Vagina (tissue), 2 donors: ENCODE results near the gene CCDC102A. TPM values are rescaled to one million over a fixed set of nuclear protein-coding genes. Genes with fewer than 3 reads are reported as not detected.

Experiments
- DNase-seq, 2 donors: peaks; one replicate each; pipeline ENCODE4 v3.0.0-alpha.2; 2017; ENCODE audit errors: extremely low spot score in 2 of 2
- H3K27ac ChIP-seq: fragments of 200-600 bp; sonication (generic); one replicate; pipeline ENCODE4 v1.5.1; 2019
- H3K27me3 ChIP-seq: fragments of 200-600 bp; sonication (generic); one replicate; pipeline ENCODE4 v1.5.1; 2019
- H3K36me3 ChIP-seq, 2 donors: fragments of 200-600 bp; sonication (generic); one replicate each; pipeline ENCODE4 v1.5.1; 2017 to 2019
- H3K4me1 ChIP-seq: fragments of 200-600 bp; sonication (generic); one replicate; pipeline ENCODE4 v1.5.1; 2019
- H3K4me3 ChIP-seq, 2 donors: fragments of 200-600 bp; sonication (generic); 1 replicate in 1 of 2; 2 replicates in 1 of 2; pipeline ENCODE4 v1.5.1; 2016 to 2019
- H3K9me3 ChIP-seq: fragments of 200-600 bp; sonication (generic); one replicate; pipeline ENCODE4 v1.5.1; 2019
- POLR2A ChIP-seq, 2 donors: fragments of 450-650 bp; IDR thresholded peaks; one replicate each; pipeline ENCODE4 v1.6.1; 2017; ENCODE audit warnings: antibody characterized with exemption in 2 of 2, mild to moderate bottlenecking in 2 of 2, moderate library complexity in 2 of 2
- POLR2AphosphoS5 ChIP-seq, 2 donors: sonication (generic); formaldehyde crosslinking; IDR thresholded peaks; one replicate each; pipeline ENCODE4 v1.9.0; 2017; ENCODE audit warnings: antibody characterized with exemption in 2 of 2, mild to moderate bottlenecking in 2 of 2, low read depth in 1 of 2; ENCODE audit not compliant: insufficient read depth in 1 of 2
- intact Hi-C: fragments of 100-400 bp; cut with DNase I; formaldehyde crosslinking; loops from one replicate; pipeline ENCODE4 v1.15.1; 2023
- total RNA-seq: library from RNA; depleted of rRNA; stranded (reverse); fragments of >200 nt; gene quantifications from one replicate; pipeline ENCODE4 v1.2.3, GENCODE V29; 2016
- TF ChIP-seq, protein P1 (sequence below), 3 experiments: fragments of 450-650 bp in 2 of 3; fragments of 200-600 bp in 1 of 3; sonication (generic) in 1 of 3; IDR thresholded peaks; one replicate each; pipeline ENCODE4 v1.5.1; 2017 to 2019; ENCODE audit warnings: antibody characterized with exemption in 3 of 3, mild to moderate bottlenecking in 2 of 3, moderate library complexity in 2 of 3

CCDC102A gene
- total RNA-seq, 1 donor from 2014 or later = 22.1 TPM

DNA sequence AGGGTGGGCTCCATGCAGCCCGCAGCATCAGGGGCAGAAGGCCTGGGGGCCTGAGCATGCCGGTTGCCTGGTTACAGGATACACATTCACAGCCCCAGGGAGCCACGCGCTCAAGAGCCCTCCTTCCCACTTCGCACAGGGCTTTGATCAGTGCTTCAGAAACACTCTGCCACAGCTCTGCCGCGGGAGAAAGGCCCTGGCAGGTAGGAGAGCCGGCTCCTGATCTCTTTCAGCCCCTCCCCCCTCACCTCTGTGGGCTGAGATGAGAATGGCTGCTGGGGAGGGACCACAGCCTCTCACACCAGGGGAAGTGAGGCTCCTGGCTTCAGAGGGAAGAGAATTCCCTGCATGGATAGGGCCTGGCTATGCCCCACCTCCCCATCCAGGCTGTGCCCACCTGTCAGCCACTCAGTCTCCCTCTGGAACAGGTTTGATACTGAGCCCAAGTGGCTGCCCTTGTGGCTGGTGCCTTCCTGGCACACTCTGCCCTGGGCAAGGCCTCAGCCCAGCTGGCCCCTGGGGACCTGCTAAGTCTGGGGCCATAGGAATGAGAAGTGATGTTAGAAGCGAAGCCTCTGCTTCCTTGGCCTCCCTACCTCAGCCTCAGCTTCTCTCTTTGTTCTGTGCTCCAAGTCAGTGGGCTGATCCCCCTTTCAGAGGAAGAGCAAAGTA, 58.7 kb downstream of the CCDC102A start:
- Histone ChIP-seq H3K27ac (no peak overlapping the region), H3K4me3 (no peak overlapping the region), H3K9me3 (no peaks in the 10 kb centered on the region), H3K27me3 (no peaks in the 10 kb centered on the region), H3K4me1 (peaks cover 56% of the 10 kb centered on the region), H3K36me3 (peaks cover 0 to 11% of the 10 kb centered on the region in 2 donors)
- DNase-seq = no peak
- intact Hi-C loops = no loop called here
- TF ChIP-seq, protein P1, sequence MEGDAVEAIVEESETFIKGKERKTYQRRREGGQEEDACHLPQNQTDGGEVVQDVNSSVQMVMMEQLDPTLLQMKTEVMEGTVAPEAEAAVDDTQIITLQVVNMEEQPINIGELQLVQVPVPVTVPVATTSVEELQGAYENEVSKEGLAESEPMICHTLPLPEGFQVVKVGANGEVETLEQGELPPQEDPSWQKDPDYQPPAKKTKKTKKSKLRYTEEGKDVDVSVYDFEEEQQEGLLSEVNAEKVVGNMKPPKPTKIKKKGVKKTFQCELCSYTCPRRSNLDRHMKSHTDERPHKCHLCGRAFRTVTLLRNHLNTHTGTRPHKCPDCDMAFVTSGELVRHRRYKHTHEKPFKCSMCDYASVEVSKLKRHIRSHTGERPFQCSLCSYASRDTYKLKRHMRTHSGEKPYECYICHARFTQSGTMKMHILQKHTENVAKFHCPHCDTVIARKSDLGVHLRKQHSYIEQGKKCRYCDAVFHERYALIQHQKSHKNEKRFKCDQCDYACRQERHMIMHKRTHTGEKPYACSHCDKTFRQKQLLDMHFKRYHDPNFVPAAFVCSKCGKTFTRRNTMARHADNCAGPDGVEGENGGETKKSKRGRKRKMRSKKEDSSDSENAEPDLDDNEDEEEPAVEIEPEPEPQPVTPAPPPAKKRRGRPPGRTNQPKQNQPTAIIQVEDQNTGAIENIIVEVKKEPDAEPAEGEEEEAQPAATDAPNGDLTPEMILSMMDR (IDR thresholded peaks at IDR 0.05) = no peak
- TF ChIP-seq POLR2AphosphoS5 (IDR thresholded peaks at IDR 0.05; ENCODE audit: insufficient read depth in 1 of 2, low read depth in 1 of 2) = no peak
- no peak for TF ChIP-seq POLR2A (IDR thresholded peaks at IDR 0.05)

DNA sequence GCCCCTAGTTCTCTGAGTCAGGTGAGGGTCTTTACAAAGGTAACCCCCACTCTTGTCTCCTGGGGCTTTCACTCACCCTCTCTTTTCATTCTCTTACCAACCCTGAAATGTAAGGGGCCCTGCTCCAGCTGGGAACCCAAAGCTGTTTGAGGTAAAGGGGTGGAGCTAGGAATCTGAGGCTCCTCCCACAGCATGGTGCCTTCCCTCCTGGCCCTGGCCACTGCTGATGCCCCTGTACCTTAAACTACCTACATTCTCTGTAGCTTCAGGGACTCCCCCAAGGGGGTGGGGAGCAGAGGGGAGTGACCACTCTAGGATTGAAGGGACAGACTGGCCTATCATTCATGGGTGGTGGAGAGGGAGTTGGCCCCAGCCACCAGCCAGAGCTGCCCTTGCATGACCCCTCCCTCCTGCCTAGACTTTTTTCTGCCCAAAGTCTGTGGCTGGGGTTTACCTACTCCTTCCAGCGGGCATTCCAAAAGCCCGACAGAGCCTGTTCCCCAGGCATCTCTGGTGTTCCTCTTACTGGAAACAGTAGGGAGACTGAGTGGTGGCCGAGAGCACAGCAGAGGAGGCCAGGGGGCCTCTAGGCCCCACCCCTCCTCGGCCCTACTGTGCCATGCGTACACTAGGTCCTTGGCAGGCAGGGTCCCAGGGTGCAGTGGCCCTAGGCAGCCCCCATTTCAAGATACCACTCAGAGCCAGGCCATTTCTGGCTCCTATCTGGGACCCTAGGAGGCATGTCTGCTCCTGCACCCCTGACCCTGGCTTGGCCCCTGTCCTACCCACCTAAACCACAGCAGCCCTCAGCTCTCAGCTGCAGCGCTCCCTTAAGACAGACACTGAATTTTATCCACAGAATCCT, 59.6 kb downstream of the CCDC102A start:
- DNase-seq = no peak
- no peaks in the 10 kb centered on the region for H3K9me3 ChIP-seq
- intact Hi-C loops = no loop called here
- peaks cover 0 to 16% of the 10 kb centered on the region in 2 donors for H3K36me3 ChIP-seq
- peak overlapping the region; percentile 33 for H3K27ac ChIP-seq
- no peaks in the 10 kb centered on the region for H3K27me3 ChIP-seq
- H3K4me3 ChIP-seq = no peak overlapping the region
- peaks cover 64% of the 10 kb centered on the region for H3K4me1 ChIP-seq
- TF ChIP-seq POLR2AphosphoS5 (IDR thresholded peaks at IDR 0.05; ENCODE audit: insufficient read depth in 1 of 2, low read depth in 1 of 2) = no peak
- TF ChIP-seq, protein P1 (IDR thresholded peaks at IDR 0.05) = no peak
- no peak for TF ChIP-seq POLR2A (IDR thresholded peaks at IDR 0.05)

DNA sequence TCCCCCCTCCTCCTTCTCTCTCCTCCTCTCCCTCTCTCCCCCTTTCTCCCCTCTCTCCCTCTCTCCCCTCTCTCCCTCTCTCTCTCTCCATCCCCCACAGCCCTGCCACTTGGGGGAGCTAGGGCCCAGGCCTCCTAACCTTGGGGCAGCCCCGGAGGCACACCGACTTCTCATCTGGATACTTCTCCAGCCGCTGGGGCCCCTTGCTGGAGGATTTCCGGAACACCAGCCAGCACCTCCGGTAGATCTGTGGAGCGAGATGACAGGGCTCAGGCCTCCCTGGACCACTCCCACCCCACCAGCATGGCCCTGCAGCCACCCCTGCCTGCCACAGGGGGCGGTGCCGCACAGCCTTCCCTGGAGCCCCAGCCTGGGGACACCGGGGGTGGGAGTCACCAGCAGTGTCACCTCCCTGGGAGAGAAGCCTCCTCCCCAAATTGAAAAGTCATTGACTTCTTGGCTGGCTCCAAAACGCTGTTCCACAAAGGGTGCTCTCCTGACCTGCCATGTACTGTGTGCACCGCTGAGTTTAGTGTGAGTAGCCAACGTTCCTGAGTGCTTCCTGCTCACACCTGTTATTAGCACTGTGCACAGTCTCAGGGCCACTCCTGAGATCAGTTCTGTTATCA, 60.5 kb downstream of the CCDC102A start:
- no peak for TF ChIP-seq POLR2A (IDR thresholded peaks at IDR 0.05)
- no peak for TF ChIP-seq POLR2AphosphoS5 (IDR thresholded peaks at IDR 0.05; ENCODE audit: insufficient read depth in 1 of 2, low read depth in 1 of 2)
- TF ChIP-seq, protein P1 (IDR thresholded peaks at IDR 0.05) = peak in 1 of 3 experiments; percentile 21
- DNase-seq = no peak
- H3K4me1 ChIP-seq = peaks cover 69% of the 10 kb centered on the region
- H3K4me3 ChIP-seq = no peak overlapping the region
- no peak overlapping the region for H3K27ac ChIP-seq
- intact Hi-C loops = no loop called here
- H3K9me3 ChIP-seq = no peaks in the 10 kb centered on the region
- H3K36me3 ChIP-seq = peaks cover 0 to 20% of the 10 kb centered on the region in 2 donors
- no peaks in the 10 kb centered on the region for H3K27me3 ChIP-seq

DNA sequence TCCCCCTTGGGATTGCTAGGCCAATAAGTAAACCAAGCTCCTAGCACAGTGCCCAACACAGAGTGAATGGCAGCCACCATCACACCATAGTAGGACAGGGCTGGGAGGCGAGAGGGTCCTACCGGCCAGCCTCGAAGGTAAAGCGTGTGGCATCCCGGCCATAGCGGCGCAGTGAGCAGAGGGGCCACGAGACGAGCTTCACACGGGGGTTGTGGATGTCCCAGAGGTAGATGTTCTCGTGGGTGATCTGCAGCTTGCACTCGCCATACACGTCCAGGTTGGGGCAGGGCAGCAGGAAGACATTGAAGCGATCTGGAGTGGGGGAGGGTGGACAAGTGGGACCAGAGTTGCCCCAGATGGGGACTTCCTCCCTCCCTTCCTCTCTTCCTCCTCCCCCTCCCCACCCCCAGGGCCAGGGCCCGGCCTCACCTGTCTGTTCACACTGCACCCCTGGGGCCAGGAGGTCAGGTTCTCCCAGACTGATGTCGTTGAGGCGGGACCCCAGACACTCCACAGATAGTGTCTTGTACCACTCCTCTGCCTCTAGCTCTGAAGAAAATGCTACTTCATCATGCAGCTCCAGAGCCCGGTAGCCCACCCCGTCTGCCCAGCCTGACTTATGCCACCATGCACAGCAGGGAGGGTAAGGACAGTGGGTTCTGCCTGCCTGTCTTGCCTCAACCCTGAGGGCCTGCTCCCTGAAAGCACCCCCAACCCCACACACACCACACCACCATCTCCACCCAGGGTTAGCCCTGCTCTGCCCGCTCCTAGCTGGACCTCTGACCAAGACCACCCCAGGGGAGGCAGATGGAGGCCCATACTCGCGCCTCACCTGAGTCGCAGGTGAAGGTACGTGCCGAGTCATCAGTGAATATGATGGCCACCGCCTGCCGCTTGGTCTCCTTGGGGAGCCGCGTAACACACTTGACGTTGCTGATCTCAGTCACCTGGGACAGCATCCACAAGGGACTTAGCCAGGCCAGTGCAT, 61.4 kb downstream of the CCDC102A start:
- Histone ChIP-seq H3K4me3 (no peak overlapping the region), H3K4me1 (peaks cover 69% of the 10 kb centered on the region), H3K9me3 (no peaks in the 10 kb centered on the region), H3K27me3 (no peaks in the 10 kb centered on the region), H3K36me3 (peaks cover 0 to 28% of the 10 kb centered on the region in 2 donors), H3K27ac (no peak overlapping the region)
- no peak for DNase-seq
- intact Hi-C loops = no loop called here
- TF ChIP-seq POLR2AphosphoS5 (IDR thresholded peaks at IDR 0.05; ENCODE audit: insufficient read depth in 1 of 2, low read depth in 1 of 2) (no peak), POLR2A (IDR thresholded peaks at IDR 0.05) (no peak)
- TF ChIP-seq, protein P1 (IDR thresholded peaks at IDR 0.05) = no peak
